Jurkat, Clone E6-1 (cell line): ENCODE data around the gene HNRNPA1.
A peak's percentile ranks its signal among the peaks of the same experiment; 100 is the strongest.
"Not testable (repeated sequence)": the region's sequence is repeated elsewhere in the genome, so short reads cannot be mapped to it uniquely, and the experiment has no call there.

Experiments used
- DNase-seq: peaks from one replicate; pipeline ENCODE4 v3.0.0-alpha.2; 2011; ENCODE audit warnings: low read depth, low spot score
- H3K4me3 ChIP-seq: 2 replicates; pipeline ENCODE4 v1.5.1; 2011; ENCODE audit warnings: mild to moderate bottlenecking, low read length, control low read depth, moderate library complexity

The HNRNPA1 gene

GRCh38 chr12:54270345-54270744 lies 10.2 kb upstream of the HNRNPA1 start:
- H3K4me3 ChIP-seq, result no peak overlapping the region
- no peak for DNase-seq

- no peak overlapping the region for H3K4me3 ChIP-seq
- DNase-seq, result no peak
Measured at GRCh38 chr12:54272214-54272613, 8.3 kb upstream of the HNRNPA1 start.

- no peak for DNase-seq
- no peak overlapping the region for H3K4me3 ChIP-seq
Measured at GRCh38 chr12:54273981-54274380, 6.5 kb upstream of the HNRNPA1 start.

GRCh38 chr12:54276368-54276767 lies 4.2 kb upstream of the HNRNPA1 start:
- H3K4me3 ChIP-seq, result no peak overlapping the region
- no peak for DNase-seq

- DNase-seq, result no peak
- H3K4me3 ChIP-seq, result peak overlapping the region; percentile 100
Measured at GRCh38 chr12:54277823-54278276, 2.7 kb upstream of the HNRNPA1 start.

- DNase-seq, result no peak
- peak overlapping the region; percentile 100 for H3K4me3 ChIP-seq
Measured at GRCh38 chr12:54279227-54279631, 1.3 kb upstream of the HNRNPA1 start.

- peak within 1 kb of the TSS; percentile 100 for H3K4me3 ChIP-seq
- DNase-seq, result peak; percentile 99
Measured at GRCh38 chr12:54279632-54280467, 676 bp upstream of the HNRNPA1 start, which contains the start of gene CBX5. Gene CBX5, minus strand, starts transcription at chr12:54280122. Its CDS starts 22,472 bp downstream, at chr12:54257650.

GRCh38 chr12:54281261-54281638 lies 724 bp downstream of the HNRNPA1 start:
- peak overlapping the region; percentile 100 for H3K4me3 ChIP-seq
- DNase-seq, result not testable (repeated sequence)

GRCh38 chr12:54281694-54282093 lies 1.2 kb downstream of the HNRNPA1 start:
- DNase-seq, result not testable (repeated sequence)
- H3K4me3 ChIP-seq, result peak overlapping the region; percentile 100

- DNase-seq, result no peak
Measured at GRCh38 chr12:54282949-54283593, 2.5 kb downstream of the HNRNPA1 start.

GRCh38 chr12:54284070-54284780 lies 3.7 kb downstream of the HNRNPA1 start:
- not testable (repeated sequence) for H3K4me3 ChIP-seq, DNase-seq

More at GRCh38 chr12:54282949-54283593, 2.5 kb downstream of the HNRNPA1 start:
- H3K4me3 ChIP-seq, result peak overlapping the region; percentile 100

- H3K4me3 ChIP-seq, result no peak overlapping the region
- no peak for DNase-seq
Measured at GRCh38 chr12:54285150-54286041, 4.9 kb downstream of the HNRNPA1 start.

GRCh38 chr12:54286042-54287030 lies 5.8 kb downstream of the HNRNPA1 start:
- H3K4me3 ChIP-seq, result no peak overlapping the region
- no peak for DNase-seq

- no peak overlapping the region for H3K4me3 ChIP-seq
- DNase-seq, result no peak
Measured at GRCh38 chr12:54287261-54288157, 7.0 kb downstream of the HNRNPA1 start.

- DNase-seq, result no peak
Measured at GRCh38 chr12:54292083-54292930, 11.8 kb downstream of the HNRNPA1 start.

GRCh38 chr12:54292931-54293241 lies 12.4 kb downstream of the HNRNPA1 start:
- no peak for DNase-seq
- H3K4me3 ChIP-seq, result no peak overlapping the region

More at GRCh38 chr12:54292083-54292930, 11.8 kb downstream of the HNRNPA1 start:
- no peak overlapping the region for H3K4me3 ChIP-seq
